ENCODE data around the gene TTPAL. TPM values are rescaled to one million over a fixed set of nuclear protein-coding genes. Genes with fewer than 3 reads are reported as not detected.
A peak's percentile ranks its signal among the peaks of the same experiment; 100 is the strongest.

Gene TTPAL
- total RNA-seq, 4 donors from 2014 or later: 6.0 to 30.5 (median 8.9) TPM

DNA sequence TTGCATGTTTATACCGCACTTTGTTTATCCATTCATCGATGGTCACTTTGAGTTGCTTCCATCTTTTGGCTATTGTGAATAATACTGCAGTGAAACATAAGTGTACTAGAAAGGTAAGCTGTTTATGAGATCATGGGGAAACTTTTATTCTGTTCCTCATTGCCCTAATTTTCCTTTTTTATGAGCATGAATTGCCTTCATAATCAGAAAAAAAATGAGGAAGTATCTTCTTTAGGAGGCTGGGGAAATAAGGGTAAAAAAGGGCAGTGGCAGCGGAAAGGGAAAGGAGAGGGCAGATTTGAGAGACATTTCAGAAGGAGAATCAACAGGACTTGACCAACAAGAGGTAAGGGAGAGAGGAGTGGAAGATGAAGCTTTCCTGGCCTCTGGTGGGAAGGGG is 60.5 kb downstream of the TTPAL start:
- Histone ChIP-seq H3K36me3 (no peaks in the 10 kb centered on the region), H3K4me3 (no peak overlapping the region), H3K9me3 (no peaks in the 10 kb centered on the region), H3K27ac (peak overlapping the region in 2 of 4 donors; percentile 9 to 14), H3K27me3 (no peaks in the 10 kb centered on the region), H3K4me1 (peaks cover 0 to 24% (median 2%) of the 10 kb centered on the region in 4 donors)
- no peak for DNase-seq
- TF ChIP-seq, protein P1, sequence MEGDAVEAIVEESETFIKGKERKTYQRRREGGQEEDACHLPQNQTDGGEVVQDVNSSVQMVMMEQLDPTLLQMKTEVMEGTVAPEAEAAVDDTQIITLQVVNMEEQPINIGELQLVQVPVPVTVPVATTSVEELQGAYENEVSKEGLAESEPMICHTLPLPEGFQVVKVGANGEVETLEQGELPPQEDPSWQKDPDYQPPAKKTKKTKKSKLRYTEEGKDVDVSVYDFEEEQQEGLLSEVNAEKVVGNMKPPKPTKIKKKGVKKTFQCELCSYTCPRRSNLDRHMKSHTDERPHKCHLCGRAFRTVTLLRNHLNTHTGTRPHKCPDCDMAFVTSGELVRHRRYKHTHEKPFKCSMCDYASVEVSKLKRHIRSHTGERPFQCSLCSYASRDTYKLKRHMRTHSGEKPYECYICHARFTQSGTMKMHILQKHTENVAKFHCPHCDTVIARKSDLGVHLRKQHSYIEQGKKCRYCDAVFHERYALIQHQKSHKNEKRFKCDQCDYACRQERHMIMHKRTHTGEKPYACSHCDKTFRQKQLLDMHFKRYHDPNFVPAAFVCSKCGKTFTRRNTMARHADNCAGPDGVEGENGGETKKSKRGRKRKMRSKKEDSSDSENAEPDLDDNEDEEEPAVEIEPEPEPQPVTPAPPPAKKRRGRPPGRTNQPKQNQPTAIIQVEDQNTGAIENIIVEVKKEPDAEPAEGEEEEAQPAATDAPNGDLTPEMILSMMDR (IDR thresholded peaks at IDR 0.05): no peak
- TF ChIP-seq POLR2A (IDR thresholded peaks at IDR 0.05): no peak

DNA sequence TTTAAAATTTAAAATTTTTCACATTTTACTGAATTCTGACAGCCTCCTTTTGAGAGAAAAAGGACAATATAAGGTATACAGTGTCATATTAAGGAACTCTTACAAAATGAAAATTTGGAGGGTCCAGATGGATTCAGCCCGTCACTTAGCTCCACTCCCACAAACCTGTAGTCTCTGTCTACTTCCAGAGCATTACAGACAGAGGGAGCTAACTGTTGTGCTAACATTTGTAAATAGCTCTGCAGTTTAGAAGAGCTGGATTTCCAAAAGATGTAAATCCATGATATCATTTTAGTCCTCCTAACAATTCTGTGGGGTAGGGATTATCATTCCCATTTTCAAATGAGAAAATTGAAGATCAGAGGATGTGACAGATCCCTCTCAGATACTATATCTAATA is 62.3 kb downstream of the TTPAL start:
- Histone ChIP-seq H3K4me1 (peaks cover 0 to 24% (median 0%) of the 10 kb centered on the region in 4 donors), H3K27me3 (no peaks in the 10 kb centered on the region), H3K36me3 (no peaks in the 10 kb centered on the region), H3K4me3 (no peak overlapping the region), H3K9me3 (no peaks in the 10 kb centered on the region), H3K27ac (no peak overlapping the region)
- TF ChIP-seq, protein P1 (IDR thresholded peaks at IDR 0.05): no peak
- no peak for TF ChIP-seq POLR2A (IDR thresholded peaks at IDR 0.05)
- no peak for DNase-seq

DNA sequence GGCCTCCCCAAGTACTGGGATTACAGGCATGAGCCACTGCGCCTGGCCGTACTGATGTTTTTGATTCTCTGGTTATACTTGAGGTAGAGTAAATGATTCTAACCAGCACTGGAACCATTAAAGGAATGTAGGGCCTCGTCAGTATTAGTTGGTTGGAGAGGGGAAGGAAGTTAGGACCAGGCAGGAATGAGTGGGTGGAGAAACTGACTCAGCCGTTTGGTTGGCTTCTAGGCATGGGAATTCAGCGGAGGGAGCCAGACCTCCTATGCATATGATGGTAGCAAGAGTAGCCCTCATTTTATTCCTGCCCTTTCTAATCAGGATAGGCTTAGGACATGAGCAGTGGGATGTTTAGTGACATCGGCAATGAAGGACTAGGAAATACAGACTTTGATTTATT is 65.2 kb downstream of the TTPAL start:
- TF ChIP-seq POLR2A (IDR thresholded peaks at IDR 0.05): no peak
- TF ChIP-seq, protein P1 (IDR thresholded peaks at IDR 0.05): no peak
- no peaks in the 10 kb centered on the region for H3K27me3 ChIP-seq
- H3K4me3 ChIP-seq: no peak overlapping the region
- no peak overlapping the region for H3K27ac ChIP-seq
- no peak for DNase-seq
- H3K9me3 ChIP-seq: no peaks in the 10 kb centered on the region
- H3K4me1 ChIP-seq: peaks cover 0 to 11% (median 0%) of the 10 kb centered on the region in 4 donors
- no peaks in the 10 kb centered on the region for H3K36me3 ChIP-seq

DNA sequence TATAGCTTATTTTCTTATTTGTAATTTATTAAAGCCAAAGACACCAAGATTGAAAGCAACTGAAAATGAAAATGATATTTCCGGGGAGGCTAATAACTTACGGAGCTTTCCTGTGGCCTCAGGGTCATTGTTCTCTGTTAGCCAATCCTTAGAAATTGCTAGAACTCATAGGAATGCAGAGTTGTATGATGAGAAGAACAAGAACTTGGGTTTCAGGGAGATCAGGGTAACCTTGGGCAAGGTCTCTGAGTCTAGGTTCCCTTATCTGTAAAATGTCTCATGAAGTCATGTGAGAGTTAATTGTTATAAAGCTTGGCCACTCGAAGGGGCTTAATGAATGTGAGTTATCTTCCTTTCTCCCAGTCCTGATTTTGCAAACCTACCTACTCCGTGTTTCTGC is 66.3 kb downstream of the TTPAL start:
- TF ChIP-seq, protein P1 (IDR thresholded peaks at IDR 0.05): no peak
- H3K4me3 ChIP-seq: no peak overlapping the region
- H3K4me1 ChIP-seq: peaks cover 0 to 3% (median 0%) of the 10 kb centered on the region in 4 donors
- H3K27ac ChIP-seq: peak overlapping the region in 1 of 4 donors; percentile 43
- no peaks in the 10 kb centered on the region for H3K27me3 ChIP-seq
- no peaks in the 10 kb centered on the region for H3K36me3 ChIP-seq
- no peaks in the 10 kb centered on the region for H3K9me3 ChIP-seq
- DNase-seq: no peak

DNA sequence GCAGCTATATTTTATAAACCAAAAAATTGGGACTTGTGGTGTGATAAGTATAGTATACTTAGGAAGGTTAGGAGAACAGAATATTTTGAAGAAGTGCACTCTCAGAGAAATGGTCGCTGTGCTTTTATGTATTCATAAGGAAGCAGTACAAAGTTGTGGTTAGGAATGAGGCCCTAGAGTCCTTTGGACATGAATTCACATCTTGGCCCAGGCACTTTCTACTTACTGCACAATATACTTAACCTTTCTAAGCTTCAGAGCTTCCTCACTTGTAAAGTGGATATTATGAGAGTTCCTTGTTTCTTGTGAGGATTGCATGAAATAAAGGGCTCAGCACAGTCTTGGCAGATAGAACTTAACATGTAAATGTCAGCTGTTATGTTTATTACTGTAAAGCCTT is 67.2 kb downstream of the TTPAL start:
- Histone ChIP-seq H3K27me3 (no peaks in the 10 kb centered on the region), H3K36me3 (no peaks in the 10 kb centered on the region), H3K4me3 (no peak overlapping the region), H3K9me3 (no peaks in the 10 kb centered on the region), H3K27ac (no peak overlapping the region), H3K4me1 (peaks cover 0 to 3% (median 0%) of the 10 kb centered on the region in 4 donors)
- no peak for DNase-seq
- TF ChIP-seq, protein P1 (IDR thresholded peaks at IDR 0.05): no peak
- TF ChIP-seq POLR2A (IDR thresholded peaks at IDR 0.05): no peak

DNA sequence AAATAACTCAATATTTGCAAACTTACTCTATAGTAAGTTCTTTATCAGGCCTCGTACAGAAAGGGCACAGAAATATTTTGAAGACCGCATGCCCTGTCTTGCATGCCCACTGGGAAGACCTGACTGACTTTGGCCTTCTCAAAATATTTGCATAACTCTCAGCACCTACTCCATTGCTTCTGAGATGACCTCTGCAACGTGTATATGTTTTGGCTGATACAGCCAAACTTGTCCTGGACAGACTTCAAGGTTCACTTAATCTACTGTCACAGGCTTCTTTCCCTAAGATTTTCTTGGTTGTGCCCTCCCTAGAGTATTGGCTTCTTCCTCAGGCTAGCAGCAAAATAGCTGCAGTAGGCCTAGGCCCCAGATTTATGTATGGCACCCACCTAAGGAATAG is 67.7 kb downstream of the TTPAL start:
- Histone ChIP-seq H3K36me3 (no peaks in the 10 kb centered on the region), H3K27me3 (no peaks in the 10 kb centered on the region), H3K4me3 (no peak overlapping the region), H3K4me1 (peaks cover 0 to 3% (median 0%) of the 10 kb centered on the region in 4 donors), H3K9me3 (no peaks in the 10 kb centered on the region), H3K27ac (no peak overlapping the region)
- no peak for DNase-seq
- TF ChIP-seq POLR2A (IDR thresholded peaks at IDR 0.05): no peak
- TF ChIP-seq, protein P1 (IDR thresholded peaks at IDR 0.05): no peak
